Fibroblast of skin of right biceps (primary cell): ENCODE results near the gene KMT2E.

Source experiments
- DNase-seq: peaks from one replicate; pipeline ENCODE4 v3.0.0-alpha.2; 2013

The KMT2E gene

GRCh38 chr7:105009667-105010503 is 4.1 kb upstream of the KMT2E start:
- no peak for DNase-seq

GRCh38 chr7:105010504-105011130 is 3.4 kb upstream of the KMT2E start:
- DNase-seq: no peak

GRCh38 chr7:105011141-105011830 is 2.7 kb upstream of the KMT2E start:
- no peak for DNase-seq

DNA sequence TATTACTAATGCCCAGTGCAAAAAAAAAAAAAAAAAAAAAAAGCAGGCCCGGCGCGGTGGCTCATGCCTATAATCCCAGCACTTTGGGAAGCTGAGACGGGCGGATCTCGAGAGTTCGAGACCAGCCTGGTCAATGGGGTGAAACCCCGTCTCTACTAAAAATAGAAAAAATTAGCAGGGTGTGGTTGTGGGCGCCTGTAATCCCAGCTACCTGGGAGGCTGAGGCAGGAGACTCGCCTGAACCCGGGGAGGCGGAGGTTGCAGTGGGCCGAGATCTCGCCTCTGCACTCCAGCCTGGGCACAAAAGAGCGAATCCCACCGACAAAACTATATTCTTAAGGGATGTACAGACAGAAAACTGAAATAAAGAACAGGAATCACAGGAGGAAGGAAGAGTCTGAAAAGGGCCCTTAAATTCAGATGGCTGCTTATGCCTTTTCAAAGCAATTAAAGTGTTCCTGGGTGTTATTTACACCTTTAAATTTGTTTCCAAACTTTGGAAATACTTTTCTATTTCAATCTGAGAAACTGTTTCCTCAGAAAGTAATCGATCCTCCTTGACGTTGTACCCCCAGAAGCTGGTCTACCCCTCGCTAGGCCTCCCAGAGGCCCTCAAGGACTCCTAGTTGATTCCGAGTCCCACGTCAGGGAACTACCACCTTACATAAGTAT is 2.0 kb upstream of the KMT2E start:
- DNase-seq: peak; percentile 29

GRCh38 chr7:105012503-105013220 is 1.3 kb upstream of the KMT2E start:
- DNase-seq: peak; percentile 99

- DNase-seq: peak; percentile 96
These were observed 687 bp upstream of the KMT2E start for GRCh38 chr7:105013221-105013815.

DNA sequence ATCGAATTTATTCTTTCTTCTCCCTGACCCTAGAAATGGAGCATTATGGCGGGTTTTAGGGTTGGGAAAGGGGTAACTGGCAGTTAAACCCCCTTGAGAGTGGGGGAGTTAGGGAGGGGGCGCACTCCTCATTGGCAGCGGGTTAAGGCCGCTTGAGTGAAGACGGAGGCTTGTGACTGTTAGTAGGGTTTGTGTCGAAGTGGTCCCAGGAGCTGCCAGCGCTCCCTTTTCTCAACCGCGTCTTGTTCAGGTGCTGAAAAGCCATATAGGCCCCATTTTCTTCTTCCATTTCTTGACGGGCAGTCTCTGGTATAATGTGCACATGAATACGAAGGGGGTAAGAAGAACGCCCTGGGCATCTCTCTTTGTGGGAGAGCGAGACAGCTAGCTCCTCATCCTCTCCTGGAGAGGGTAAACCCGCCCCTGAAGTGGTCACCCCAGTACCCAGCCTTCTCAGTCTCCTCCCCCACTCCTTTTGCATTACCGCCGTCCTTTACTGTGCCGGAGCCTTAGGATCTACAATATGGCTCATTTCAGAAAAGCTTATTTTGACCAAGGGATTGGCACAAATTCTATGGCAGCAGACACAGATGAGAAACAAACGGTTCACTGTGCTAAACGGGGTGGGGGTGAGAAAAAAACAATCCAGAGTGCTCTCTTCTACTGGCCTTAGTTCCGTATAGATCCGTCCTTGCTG is 836 bp downstream of the KMT2E start:
- peak; percentile 52 for DNase-seq

DNA sequence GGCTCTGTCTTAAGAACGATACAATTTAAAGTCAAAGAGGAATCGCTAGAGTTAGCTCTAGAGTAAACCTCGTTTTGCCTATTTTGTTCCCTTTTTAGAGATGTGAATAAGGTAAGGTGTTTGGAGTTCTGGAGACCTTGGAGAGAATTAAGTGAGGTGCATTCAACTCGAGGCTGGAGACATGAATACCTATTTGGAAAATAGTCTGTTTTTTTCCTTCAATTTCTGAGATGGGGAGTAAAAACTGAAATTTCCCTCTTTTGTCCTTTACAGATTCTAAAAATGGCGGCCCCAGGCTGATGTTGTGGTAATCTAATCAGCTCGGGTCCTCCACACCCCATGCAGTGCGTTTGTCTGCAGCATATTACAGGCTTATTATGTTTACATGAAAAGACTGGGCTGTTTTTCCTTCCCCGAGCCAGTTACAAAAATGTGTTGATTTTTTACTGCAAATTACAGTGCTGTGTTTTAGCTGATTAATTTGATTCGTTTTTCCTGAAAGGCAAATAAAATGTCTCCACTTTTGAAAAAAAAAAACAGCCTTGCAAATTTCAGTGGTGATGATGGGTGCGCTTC is 1.5 kb downstream of the KMT2E start:
- peak; percentile 38 for DNase-seq

- no peak for DNase-seq
These were observed 2.2 kb downstream of the KMT2E start for GRCh38 chr7:105016068-105016708.

DNA sequence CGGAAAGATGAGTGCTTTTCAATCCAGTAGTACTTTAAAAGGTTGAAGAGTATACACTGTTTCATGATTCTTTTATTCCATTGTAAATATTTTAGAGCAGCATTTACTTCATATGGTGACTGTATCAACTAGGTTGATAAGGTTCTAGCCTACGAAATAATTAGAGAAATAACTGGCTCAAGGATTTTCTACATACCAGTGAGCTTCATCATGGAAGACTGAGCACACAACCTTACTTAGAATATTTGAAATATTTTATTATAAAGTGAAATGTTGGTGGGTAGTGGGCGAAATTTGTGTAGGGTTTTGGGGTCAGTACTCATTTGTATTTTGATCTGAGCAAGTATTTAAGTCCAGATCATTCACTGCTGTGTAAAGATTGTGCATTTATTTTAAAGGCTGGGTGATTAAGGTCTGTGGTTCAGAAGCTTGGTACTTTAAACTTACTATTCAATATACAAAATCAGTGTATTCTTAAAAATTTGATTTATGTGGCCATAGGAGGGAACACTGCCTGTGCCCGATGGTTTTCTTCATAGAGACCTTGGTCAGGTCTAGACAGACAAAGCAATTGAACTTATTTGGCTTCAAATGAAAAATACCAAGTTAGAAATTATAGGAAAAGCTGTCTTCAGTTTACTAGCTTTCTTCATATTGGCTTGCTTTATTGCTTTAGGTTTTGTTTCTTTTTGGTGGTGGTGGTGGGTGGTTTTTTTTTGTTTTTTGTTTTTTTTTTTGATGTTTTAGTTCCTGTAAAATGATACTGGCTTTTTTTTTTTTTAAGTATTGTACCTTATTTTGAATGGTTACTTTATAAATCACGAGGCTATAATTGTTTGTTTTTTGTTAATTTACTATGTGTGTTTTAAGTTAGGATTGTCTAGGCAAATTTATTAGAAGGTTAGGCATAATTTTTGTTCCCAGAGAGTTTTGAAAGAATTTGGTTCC is 3.0 kb downstream of the KMT2E start:
- peak; percentile 64 for DNase-seq

- DNase-seq: no peak
These were observed 3.8 kb downstream of the KMT2E start for GRCh38 chr7:105017657-105018365.

DNA sequence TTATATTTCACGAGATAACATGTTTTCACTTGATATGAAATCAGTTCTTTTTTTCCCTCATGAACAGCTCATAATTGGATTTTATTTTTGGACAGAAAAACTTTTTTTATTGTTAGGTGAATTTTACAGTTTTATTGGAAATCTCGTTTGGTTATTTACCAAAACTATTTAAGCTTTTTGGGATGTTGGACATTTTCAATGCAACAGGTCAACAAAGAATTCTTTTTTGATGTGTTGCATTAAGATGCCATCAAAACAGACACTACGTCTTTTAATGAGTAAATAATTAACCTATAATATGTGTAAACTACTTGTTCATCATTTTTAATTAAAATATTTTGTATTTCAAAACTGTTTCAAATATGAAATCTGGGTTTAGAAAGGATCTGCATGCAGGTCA is 5.3 kb downstream of the KMT2E start:
- DNase-seq: no peak

- peak; percentile 33 for DNase-seq
These were observed 6.9 kb downstream of the KMT2E start for GRCh38 chr7:105020926-105021325.

- DNase-seq: no peak
These were observed 7.3 kb downstream of the KMT2E start for GRCh38 chr7:105021352-105021751.

DNA sequence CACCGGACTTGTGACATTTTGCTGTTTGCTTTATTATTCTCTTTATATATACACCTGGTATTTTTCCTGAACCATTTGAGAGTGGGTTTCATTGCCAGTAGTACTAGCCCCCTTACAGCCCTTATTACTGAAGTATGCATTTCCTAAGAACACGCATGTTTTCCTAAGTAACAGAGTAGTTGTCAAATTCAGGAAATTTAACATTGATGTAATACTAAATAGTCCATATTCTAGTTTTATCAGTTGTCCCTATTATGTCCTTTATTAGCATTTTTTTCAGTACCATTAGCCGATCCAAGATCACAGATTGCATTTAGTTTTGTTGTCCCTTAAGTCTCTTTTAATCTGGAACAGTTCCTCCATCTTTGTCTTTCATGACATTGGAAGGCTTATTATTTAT is 8.0 kb downstream of the KMT2E start:
- no peak for DNase-seq

GRCh38 chr7:105022458-105022857 is 8.5 kb downstream of the KMT2E start:
- no peak for DNase-seq

- peak; percentile 74 for DNase-seq
These were observed 10.7 kb downstream of the KMT2E start for GRCh38 chr7:105024734-105025133.

GRCh38 chr7:105026750-105027149 is 12.7 kb downstream of the KMT2E start:
- no peak for DNase-seq
